Measurements from ENCODE around the gene TRAF4.
"Not testable (repeated sequence)": the region's sequence is repeated elsewhere in the genome, so short reads cannot be mapped to it uniquely, and the experiment has no call there.

Gene TRAF4

GRCh38 chr17:28726627-28727491 lies 17.0 kb upstream of the TRAF4 start:
- peak overlapping the region; percentile 80 for H3K4me3 ChIP-seq (ENCODE audit: low read length)
- peak; percentile 87 for DNase-seq (ENCODE audit: low read depth)
- TF ChIP-seq CTCF (conservative IDR thresholded peaks at IDR 0.05; ENCODE audit: low read length), result peak; percentile 88

GRCh38 chr17:28728364-28729200 lies 15.2 kb upstream of the TRAF4 start, which contains the start of gene NEK8:
Gene NEK8 (plus strand): TSS chr17:28728788. CDS start chr17:28728814, 26 bp downstream.
- TF ChIP-seq CTCF (conservative IDR thresholded peaks at IDR 0.05; ENCODE audit: low read length), result no peak
- peak; percentile 86 for DNase-seq (ENCODE audit: low read depth)
- peak within 1 kb of the TSS; percentile 90 for H3K4me3 ChIP-seq (ENCODE audit: low read length)

GRCh38 chr17:28729950-28730330 lies 13.9 kb upstream of the TRAF4 start:
- TF ChIP-seq CTCF (conservative IDR thresholded peaks at IDR 0.05; ENCODE audit: low read length), result no peak
- DNase-seq (ENCODE audit: low read depth), result no peak
- H3K4me3 ChIP-seq (ENCODE audit: low read length), result no peak overlapping the region

- no peak for TF ChIP-seq CTCF (conservative IDR thresholded peaks at IDR 0.05; ENCODE audit: low read length)
- no peak for DNase-seq (ENCODE audit: low read depth)
- no peak overlapping the region for H3K4me3 ChIP-seq (ENCODE audit: low read length)
Observed at GRCh38 chr17:28733346-28733745, 10.5 kb upstream of the TRAF4 start.

- no peak for TF ChIP-seq CTCF (conservative IDR thresholded peaks at IDR 0.05; ENCODE audit: low read length)
- no peak overlapping the region for H3K4me3 ChIP-seq (ENCODE audit: low read length)
Observed at GRCh38 chr17:28734712-28735241, 9.0 kb upstream of the TRAF4 start.

GRCh38 chr17:28735242-28735722 lies 8.5 kb upstream of the TRAF4 start:
- H3K4me3 ChIP-seq (ENCODE audit: low read length), result no peak overlapping the region
- DNase-seq (ENCODE audit: low read depth), result no peak
- no peak for TF ChIP-seq CTCF (conservative IDR thresholded peaks at IDR 0.05; ENCODE audit: low read length)

More at GRCh38 chr17:28734712-28735241, 9.0 kb upstream of the TRAF4 start:
- no peak for DNase-seq (ENCODE audit: low read depth)

- H3K4me3 ChIP-seq (ENCODE audit: low read length); DNase-seq (ENCODE audit: low read depth): not testable (repeated sequence)
Observed at GRCh38 chr17:28735913-28736769, 7.7 kb upstream of the TRAF4 start.

Measured in AG10803 (cell line).